Calu3 (cell line): Measurements from ENCODE around the gene GPR143. TPM values are rescaled to one million over a fixed set of nuclear protein-coding genes. Genes with fewer than 3 reads are reported as not detected.

ENCODE experiments used
- BruUV-seq: library from RNA; stranded (reverse); fragments of 400-500 nt; replicated peaks from 2 replicates; lab custom pipeline; 2021; lab: Mats Ljungman, UMichigan
- CTCF ChIA-PET: fragments of 300-600 bp; sonication (Branson Sonifier 250); formaldehyde crosslinking; loops from one replicate; lab custom pipeline; 2022; ENCODE audit warnings: antibody characterized with exemption; lab: Charles Lee
- DNase-seq: peaks from one replicate; pipeline ENCODE4 v3.0.0; 2022
- H3K27ac Mint-ChIP-seq: one replicate; pipeline ENCODE4 v1.8.0; 2022; ENCODE audit warnings: mixed read lengths; ENCODE audit not compliant: unreplicated experiment
- H3K27me3 Mint-ChIP-seq: one replicate; pipeline ENCODE4 v1.8.0; 2022; ENCODE audit warnings: mixed read lengths; ENCODE audit not compliant: unreplicated experiment
- H3K36me3 Mint-ChIP-seq: one replicate; pipeline ENCODE4 v1.8.0; 2022; ENCODE audit warnings: mild to moderate bottlenecking, moderate library complexity, mixed read lengths; ENCODE audit not compliant: insufficient read depth, unreplicated experiment
- H3K4me1 Mint-ChIP-seq: one replicate; pipeline ENCODE4 v1.8.0; 2022; ENCODE audit warnings: mild to moderate bottlenecking, low read depth, mixed read lengths; ENCODE audit not compliant: unreplicated experiment
- H3K4me3 Mint-ChIP-seq: one replicate; pipeline ENCODE4 v1.8.0; 2022; ENCODE audit warnings: mild to moderate bottlenecking, low read depth, moderate library complexity, mixed read lengths; ENCODE audit not compliant: unreplicated experiment
- H3K9me3 Mint-ChIP-seq: one replicate; pipeline ENCODE4 v1.8.0; 2022; ENCODE audit warnings: low read depth, mixed read lengths; ENCODE audit not compliant: unreplicated experiment
- intact Hi-C: fragments of 100-400 bp; cut with micrococcal nuclease; formaldehyde crosslinking; loops from one replicate; pipeline ENCODE4 v1.10.0; 2022; ENCODE audit not compliant: unreplicated experiment
- total RNA-seq: library from RNA; stranded (reverse); gene quantifications from 2 replicates; pipeline ENCODE4 v1.2.3, GENCODE V29; 2022
- TF ChIP-seq, protein P1 (sequence below): fragments of 200-600 bp; IDR thresholded peaks from one replicate; pipeline ENCODE4 v1.8.0; 2022; ENCODE audit warnings: antibody characterized with exemption; ENCODE audit not compliant: unreplicated experiment

The GPR143 gene
- total RNA-seq, 1 experiment from 2014 or later: 8.3 TPM

DNA sequence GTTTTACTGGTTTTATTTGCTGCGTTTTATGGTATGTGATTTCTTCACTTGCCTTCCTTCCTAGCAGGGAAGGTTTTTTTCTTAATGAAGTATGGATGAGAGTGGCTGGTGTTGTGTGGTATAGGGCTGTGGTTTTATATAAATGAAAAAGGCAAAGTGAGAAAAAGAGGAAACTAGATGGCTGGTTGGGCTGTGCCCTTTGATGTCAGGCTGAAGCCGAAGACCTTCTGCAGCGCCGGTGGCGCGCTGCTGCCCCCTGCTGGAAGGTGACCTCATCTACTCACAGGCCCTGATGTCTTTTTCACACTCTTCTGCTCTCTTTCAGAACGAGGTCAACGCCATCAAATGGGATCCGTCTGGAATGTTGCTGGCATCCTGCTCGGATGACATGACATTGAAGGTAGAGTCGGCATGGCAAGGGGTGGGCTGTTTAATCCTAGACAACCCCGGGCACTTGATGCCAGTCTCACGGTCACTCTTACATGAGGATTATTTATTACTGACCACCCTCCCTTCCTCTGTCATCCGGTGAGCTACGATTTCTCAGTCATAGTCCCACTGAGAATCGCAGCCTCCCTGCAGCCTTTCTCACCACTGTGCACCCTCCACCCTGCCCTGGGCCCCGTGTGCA is 56.6 kb downstream of the GPR143 start:
- Mint-ChIP-seq H3K4me1 (peaks cover 14% of the 10 kb centered on the region), H3K27me3 (no peaks in the 10 kb centered on the region), H3K9me3 (no peaks in the 10 kb centered on the region), H3K4me3 (peak overlapping the region; percentile 32), H3K27ac (peak overlapping the region; percentile 83), H3K36me3 (peaks cover 28% of the 10 kb centered on the region)
- TF ChIP-seq, protein P1, sequence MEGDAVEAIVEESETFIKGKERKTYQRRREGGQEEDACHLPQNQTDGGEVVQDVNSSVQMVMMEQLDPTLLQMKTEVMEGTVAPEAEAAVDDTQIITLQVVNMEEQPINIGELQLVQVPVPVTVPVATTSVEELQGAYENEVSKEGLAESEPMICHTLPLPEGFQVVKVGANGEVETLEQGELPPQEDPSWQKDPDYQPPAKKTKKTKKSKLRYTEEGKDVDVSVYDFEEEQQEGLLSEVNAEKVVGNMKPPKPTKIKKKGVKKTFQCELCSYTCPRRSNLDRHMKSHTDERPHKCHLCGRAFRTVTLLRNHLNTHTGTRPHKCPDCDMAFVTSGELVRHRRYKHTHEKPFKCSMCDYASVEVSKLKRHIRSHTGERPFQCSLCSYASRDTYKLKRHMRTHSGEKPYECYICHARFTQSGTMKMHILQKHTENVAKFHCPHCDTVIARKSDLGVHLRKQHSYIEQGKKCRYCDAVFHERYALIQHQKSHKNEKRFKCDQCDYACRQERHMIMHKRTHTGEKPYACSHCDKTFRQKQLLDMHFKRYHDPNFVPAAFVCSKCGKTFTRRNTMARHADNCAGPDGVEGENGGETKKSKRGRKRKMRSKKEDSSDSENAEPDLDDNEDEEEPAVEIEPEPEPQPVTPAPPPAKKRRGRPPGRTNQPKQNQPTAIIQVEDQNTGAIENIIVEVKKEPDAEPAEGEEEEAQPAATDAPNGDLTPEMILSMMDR: peak; percentile 78
- no TSS peak for BruUV-seq
- intact Hi-C loops: loop anchor here (1.0 to 5.0 kb wide), 3 partner anchors 247 to 892 kb away; no protein-coding TSS in a partner anchor
- peak; percentile 74 for DNase-seq
- CTCF ChIA-PET: no interaction called here

DNA sequence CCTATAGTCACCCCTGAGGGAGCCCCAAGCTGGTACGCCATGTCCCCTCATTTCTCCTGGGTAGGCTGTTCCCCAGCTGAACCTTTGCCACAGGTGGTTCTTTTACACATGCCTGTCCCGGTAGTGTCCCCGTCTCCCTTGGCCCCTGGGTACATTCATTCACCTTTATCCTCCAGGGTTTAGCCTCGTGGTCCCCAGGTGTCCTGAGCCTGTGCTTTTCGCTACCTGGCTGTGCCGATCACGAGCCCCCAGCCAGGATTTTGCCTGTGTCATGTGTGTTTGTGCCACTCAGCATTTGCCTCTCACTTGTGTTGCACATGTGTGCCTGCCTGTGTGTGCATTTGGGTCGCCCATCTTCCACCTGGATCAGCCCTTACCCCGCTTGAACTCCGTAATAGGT is 57.6 kb downstream of the GPR143 start:
- peaks cover 29% of the 10 kb centered on the region for H3K36me3 Mint-ChIP-seq
- peaks cover 14% of the 10 kb centered on the region for H3K4me1 Mint-ChIP-seq
- CTCF ChIA-PET: no interaction called here
- BruUV-seq: no TSS peak
- H3K9me3 Mint-ChIP-seq: no peaks in the 10 kb centered on the region
- no peak overlapping the region for H3K4me3 Mint-ChIP-seq
- intact Hi-C loops: loop anchor here (2.0 to 5.0 kb wide), 2 partner anchors 246 to 891 kb away; no protein-coding TSS in a partner anchor
- TF ChIP-seq, protein P1: no peak
- H3K27me3 Mint-ChIP-seq: no peaks in the 10 kb centered on the region
- no peak overlapping the region for H3K27ac Mint-ChIP-seq
- no peak for DNase-seq

DNA sequence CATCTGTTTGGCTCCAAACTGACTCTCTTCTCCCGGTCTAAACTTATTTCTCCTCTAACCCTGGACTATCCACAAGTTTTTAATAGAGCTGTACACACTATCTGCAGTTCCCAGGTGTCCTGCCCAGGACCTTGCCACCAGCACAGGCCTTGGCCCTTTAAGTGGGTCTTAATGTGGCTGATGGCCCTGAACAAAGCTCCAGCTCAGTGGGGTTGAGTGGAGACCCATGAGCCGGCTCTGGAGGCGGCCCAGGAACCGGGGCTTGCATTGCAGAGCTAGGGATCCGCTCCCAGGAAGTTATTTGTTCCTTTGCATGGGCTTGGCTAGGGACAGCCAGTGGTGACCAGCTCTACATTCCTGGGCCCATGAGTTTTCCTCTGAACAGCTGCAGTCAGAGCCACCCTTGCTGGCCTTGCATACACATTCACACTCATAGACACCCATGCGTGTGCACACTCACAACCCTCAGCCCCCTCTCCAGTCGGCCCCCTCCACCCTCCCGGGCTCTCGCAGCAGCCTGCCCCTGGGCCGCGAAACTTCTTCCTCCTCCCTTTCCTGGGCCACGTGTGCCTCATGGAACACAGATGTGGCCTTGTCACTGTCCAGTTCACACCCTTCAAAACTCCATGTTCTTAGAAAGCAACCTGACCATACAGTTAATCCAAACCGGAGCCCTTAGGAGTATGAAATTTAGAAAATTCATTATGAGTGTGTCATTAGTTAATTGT is 58.2 kb downstream of the GPR143 start:
- DNase-seq: no peak
- peaks cover 29% of the 10 kb centered on the region for H3K36me3 Mint-ChIP-seq
- H3K9me3 Mint-ChIP-seq: no peaks in the 10 kb centered on the region
- H3K4me3 Mint-ChIP-seq: no peak overlapping the region
- peaks cover 14% of the 10 kb centered on the region for H3K4me1 Mint-ChIP-seq
- BruUV-seq: no TSS peak
- intact Hi-C loops: loop anchor here (2.0 to 5.0 kb wide), 2 partner anchors 245 to 891 kb away; no protein-coding TSS in a partner anchor
- CTCF ChIA-PET: no interaction called here
- no peaks in the 10 kb centered on the region for H3K27me3 Mint-ChIP-seq
- H3K27ac Mint-ChIP-seq: no peak overlapping the region
- TF ChIP-seq, protein P1: no peak

DNA sequence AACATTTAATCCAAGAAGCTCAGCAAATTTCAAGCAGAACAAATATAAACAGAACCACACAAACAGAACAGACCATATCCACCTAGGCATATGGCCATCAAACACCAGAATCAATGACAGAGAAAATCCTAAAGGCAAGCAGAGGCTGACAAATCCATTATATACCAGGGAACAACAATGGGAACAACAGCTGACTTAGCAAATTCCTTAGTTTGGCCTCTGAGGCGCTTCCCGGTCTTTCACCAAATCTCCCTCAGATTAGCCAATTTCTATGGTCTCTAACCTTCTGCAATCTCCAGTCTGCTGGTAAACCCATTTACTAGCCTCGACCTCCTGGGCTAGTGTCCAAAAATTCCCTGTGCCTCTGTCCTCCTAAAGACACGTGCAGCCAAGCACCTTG is 59.2 kb downstream of the GPR143 start:
- H3K27ac Mint-ChIP-seq: no peak overlapping the region
- no peaks in the 10 kb centered on the region for H3K9me3 Mint-ChIP-seq
- TF ChIP-seq, protein P1: no peak

More for the DNA sequence above, 59.2 kb downstream of the GPR143 start:
- BruUV-seq: no TSS peak
- peaks cover 23% of the 10 kb centered on the region for H3K36me3 Mint-ChIP-seq
- H3K4me1 Mint-ChIP-seq: peaks cover 14% of the 10 kb centered on the region
- H3K27me3 Mint-ChIP-seq: no peaks in the 10 kb centered on the region
- intact Hi-C loops: loop anchor here (5.0 kb wide), 1 partner anchor 244 kb away; no protein-coding TSS in a partner anchor
- no peak for DNase-seq
- CTCF ChIA-PET: no interaction called here
- no peak overlapping the region for H3K4me3 Mint-ChIP-seq
